ENCODE data around the gene LRRC72.

Gene LRRC72

DNA sequence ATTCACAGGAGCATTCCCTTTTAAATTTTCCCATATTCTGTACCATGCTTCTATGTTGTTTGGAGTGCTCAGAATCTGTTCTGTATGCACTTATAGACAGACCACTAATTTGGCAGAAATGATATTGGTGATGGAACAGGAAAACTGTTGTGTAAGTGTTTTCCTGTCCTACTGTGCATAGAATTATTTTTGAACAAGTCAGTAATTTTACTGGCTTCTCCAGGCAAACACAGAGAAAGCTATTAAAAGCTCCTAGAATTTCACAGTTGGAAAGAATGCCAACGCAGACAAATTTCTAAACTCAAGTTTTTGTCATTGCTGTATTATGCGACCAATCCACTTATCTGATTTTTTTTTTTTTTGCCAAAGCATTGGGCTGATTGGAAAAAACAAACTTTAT, 63.3 kb downstream of the LRRC72 start:
- no peak overlapping the region for H3K4me2 ChIP-seq (ENCODE audit: low read depth, low read length)
- no peaks in the 10 kb centered on the region for H3K4me1 ChIP-seq (ENCODE audit: low read length)
- H3K9me2 ChIP-seq (replicated peaks; ENCODE audit: insufficient read depth, low read length): no peaks in the 10 kb centered on the region
- H3F3A ChIP-seq (ENCODE audit: insufficient read depth, low read length): no peaks in the 10 kb centered on the region
- H3K9me3 ChIP-seq (replicated peaks; ENCODE audit: insufficient read depth, low read length): no peaks in the 10 kb centered on the region
- TF ChIP-seq EZH2 (optimal IDR thresholded peaks at IDR 0.05; ENCODE audit: low read depth, low read length) (no peak), EZH2phosphoT487 (IDR thresholded peaks at IDR 0.05; ENCODE audit: low read length) (no peak)
- TF ChIP-seq, protein P1, sequence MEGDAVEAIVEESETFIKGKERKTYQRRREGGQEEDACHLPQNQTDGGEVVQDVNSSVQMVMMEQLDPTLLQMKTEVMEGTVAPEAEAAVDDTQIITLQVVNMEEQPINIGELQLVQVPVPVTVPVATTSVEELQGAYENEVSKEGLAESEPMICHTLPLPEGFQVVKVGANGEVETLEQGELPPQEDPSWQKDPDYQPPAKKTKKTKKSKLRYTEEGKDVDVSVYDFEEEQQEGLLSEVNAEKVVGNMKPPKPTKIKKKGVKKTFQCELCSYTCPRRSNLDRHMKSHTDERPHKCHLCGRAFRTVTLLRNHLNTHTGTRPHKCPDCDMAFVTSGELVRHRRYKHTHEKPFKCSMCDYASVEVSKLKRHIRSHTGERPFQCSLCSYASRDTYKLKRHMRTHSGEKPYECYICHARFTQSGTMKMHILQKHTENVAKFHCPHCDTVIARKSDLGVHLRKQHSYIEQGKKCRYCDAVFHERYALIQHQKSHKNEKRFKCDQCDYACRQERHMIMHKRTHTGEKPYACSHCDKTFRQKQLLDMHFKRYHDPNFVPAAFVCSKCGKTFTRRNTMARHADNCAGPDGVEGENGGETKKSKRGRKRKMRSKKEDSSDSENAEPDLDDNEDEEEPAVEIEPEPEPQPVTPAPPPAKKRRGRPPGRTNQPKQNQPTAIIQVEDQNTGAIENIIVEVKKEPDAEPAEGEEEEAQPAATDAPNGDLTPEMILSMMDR (IDR thresholded peaks at IDR 0.05; ENCODE audit: low read length): no peak
- H2AFZ ChIP-seq (ENCODE audit: low read length): no peak overlapping the region
- no peaks in the 10 kb centered on the region for H4K20me1 ChIP-seq (ENCODE audit: insufficient read depth, low read length)
- H3K27me3 ChIP-seq (replicated peaks; ENCODE audit: insufficient read depth, low read length): no peaks in the 10 kb centered on the region
- no peak for DNase-seq
- H3K36me3 ChIP-seq (replicated peaks; ENCODE audit: insufficient read depth, low read length): no peaks in the 10 kb centered on the region
- no peak overlapping the region for H3K27ac ChIP-seq (ENCODE audit: low read length)
- H3K4me3 ChIP-seq (ENCODE audit: low read length): no peak overlapping the region
- no peaks in the 10 kb centered on the region for H3K79me2 ChIP-seq (ENCODE audit: low read length)
- no peak overlapping the region for H3K9ac ChIP-seq (ENCODE audit: low read length)

DNA sequence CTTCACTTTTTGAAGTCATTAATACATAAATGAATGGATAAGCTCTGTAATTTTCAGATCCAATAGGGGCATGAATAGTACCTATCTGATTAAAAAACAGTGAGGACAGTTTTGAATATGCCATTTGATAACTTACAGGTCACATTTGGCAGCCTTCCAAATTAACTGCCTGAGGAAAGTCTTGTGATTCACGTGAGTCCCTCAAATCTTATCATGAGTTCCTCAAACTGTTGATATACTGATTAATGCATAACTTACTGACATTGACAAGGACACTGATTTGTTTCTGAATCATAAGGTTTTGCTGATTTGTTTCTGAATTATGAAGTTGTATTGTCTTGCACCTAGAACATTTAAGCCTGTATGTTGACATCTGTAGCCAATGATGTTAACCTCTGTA, 63.8 kb downstream of the LRRC72 start:
- no peaks in the 10 kb centered on the region for H3K36me3 ChIP-seq (replicated peaks; ENCODE audit: insufficient read depth, low read length)
- H3K27me3 ChIP-seq (replicated peaks; ENCODE audit: insufficient read depth, low read length): no peaks in the 10 kb centered on the region
- H3K79me2 ChIP-seq (ENCODE audit: low read length): no peaks in the 10 kb centered on the region
- H2AFZ ChIP-seq (ENCODE audit: low read length): no peak overlapping the region
- H3F3A ChIP-seq (ENCODE audit: insufficient read depth, low read length): no peaks in the 10 kb centered on the region
- TF ChIP-seq EZH2phosphoT487 (IDR thresholded peaks at IDR 0.05; ENCODE audit: low read length) (no peak), EZH2 (optimal IDR thresholded peaks at IDR 0.05; ENCODE audit: low read depth, low read length) (no peak)
- TF ChIP-seq, protein P1 (IDR thresholded peaks at IDR 0.05; ENCODE audit: low read length): no peak
- H4K20me1 ChIP-seq (ENCODE audit: insufficient read depth, low read length): no peaks in the 10 kb centered on the region
- H3K4me1 ChIP-seq (ENCODE audit: low read length): no peaks in the 10 kb centered on the region
- H3K27ac ChIP-seq (ENCODE audit: low read length): no peak overlapping the region
- H3K9me2 ChIP-seq (replicated peaks; ENCODE audit: insufficient read depth, low read length): no peaks in the 10 kb centered on the region
- H3K9me3 ChIP-seq (replicated peaks; ENCODE audit: insufficient read depth, low read length): no peaks in the 10 kb centered on the region
- DNase-seq: no peak
- no peak overlapping the region for H3K9ac ChIP-seq (ENCODE audit: low read length)
- H3K4me3 ChIP-seq (ENCODE audit: low read length): no peak overlapping the region
- no peak overlapping the region for H3K4me2 ChIP-seq (ENCODE audit: low read depth, low read length)

DNA sequence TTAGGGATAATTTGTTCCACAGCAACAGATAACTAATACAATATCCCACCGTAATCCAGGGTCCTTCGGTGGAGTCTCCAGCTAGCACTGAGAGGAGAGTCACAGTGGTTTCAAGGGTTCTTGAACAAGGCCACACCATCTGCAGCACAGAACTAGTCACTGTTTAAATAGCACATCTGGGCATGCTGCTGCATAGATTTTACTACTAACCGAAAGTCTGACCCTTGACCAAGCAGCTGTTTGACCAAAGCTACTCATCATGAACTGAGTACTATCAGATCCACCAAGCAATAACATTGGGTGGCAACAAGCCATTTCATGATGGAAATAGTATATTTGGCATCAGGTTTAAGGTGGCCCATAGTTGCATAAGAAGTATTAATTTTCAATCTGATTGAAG, 65.8 kb downstream of the LRRC72 start:
- Histone ChIP-seq H3K9me2 (replicated peaks; ENCODE audit: insufficient read depth, low read length) (no peaks in the 10 kb centered on the region), H3F3A (ENCODE audit: insufficient read depth, low read length) (no peaks in the 10 kb centered on the region), H4K20me1 (ENCODE audit: insufficient read depth, low read length) (no peaks in the 10 kb centered on the region), H3K4me3 (ENCODE audit: low read length) (no peak overlapping the region), H2AFZ (ENCODE audit: low read length) (no peak overlapping the region), H3K27ac (ENCODE audit: low read length) (no peak overlapping the region), H3K4me2 (ENCODE audit: low read depth, low read length) (no peak overlapping the region), H3K4me1 (ENCODE audit: low read length) (no peaks in the 10 kb centered on the region), H3K9me3 (replicated peaks; ENCODE audit: insufficient read depth, low read length) (no peaks in the 10 kb centered on the region), H3K79me2 (ENCODE audit: low read length) (no peaks in the 10 kb centered on the region), H3K9ac (ENCODE audit: low read length) (no peak overlapping the region), H3K27me3 (replicated peaks; ENCODE audit: insufficient read depth, low read length) (no peaks in the 10 kb centered on the region), H3K36me3 (replicated peaks; ENCODE audit: insufficient read depth, low read length) (no peaks in the 10 kb centered on the region)
- TF ChIP-seq, protein P1 (IDR thresholded peaks at IDR 0.05; ENCODE audit: low read length): no peak
- no peak for TF ChIP-seq EZH2phosphoT487 (IDR thresholded peaks at IDR 0.05; ENCODE audit: low read length)
- no peak for DNase-seq

Data from MM.1S (cell line).